Esophagus squamous epithelium (tissue), 4 donors: ENCODE results near the gene KHSRP.

ENCODE experiments used
- CTCF ChIP-seq, 6 experiments: fragments of 450-650 bp in 4 of 6; fragments of 200-600 bp in 2 of 6; sonication (generic) in 2 of 6; IDR thresholded peaks; one replicate each; pipeline ENCODE4 v1.5.1; 2016 to 2019; ENCODE audit warnings: antibody characterized with exemption in 6 of 6, mild to moderate bottlenecking in 4 of 6, moderate library complexity in 4 of 6
- POLR2A ChIP-seq, 4 donors: fragments of 450-650 bp; IDR thresholded peaks; one replicate each; pipeline ENCODE4 v1.6.1; 2017; ENCODE audit warnings: antibody characterized with exemption in 4 of 4, mild to moderate bottlenecking in 4 of 4, moderate library complexity in 3 of 4

GRCh38 chr19:6378486-6378885 lies 46.1 kb downstream of the KHSRP start:
- TF ChIP-seq CTCF (IDR thresholded peaks at IDR 0.05) (no peak), POLR2A (IDR thresholded peaks at IDR 0.05) (no peak)
